Smooth muscle cell (in vitro differentiated cells): ENCODE results near the gene HSPD1. TPM values are rescaled to one million over a fixed set of nuclear protein-coding genes. Genes with fewer than 3 reads are reported as not detected.

ENCODE experiments used
- DNase-seq: peaks from one replicate; lab custom pipeline; 2025; ENCODE audit not compliant: unreplicated experiment; lab: John Stamatoyannopoulos, UW
- H2AFZ ChIP-seq: fragments of 200-600 bp; sonication (generic); 2 replicates; pipeline ENCODE4 v1.6.0; 2016; ENCODE audit warnings: antibody characterized with exemption, low read depth, mild to moderate bottlenecking
- H3F3A ChIP-seq: fragments of 200-600 bp; sonication (generic); 2 replicates; pipeline ENCODE4 v1.6.0; 2017; ENCODE audit warnings: antibody characterized with exemption, low read depth
- H3K27ac ChIP-seq: fragments of 200-600 bp; sonication (generic); 2 replicates; pipeline ENCODE4 v1.5.1; 2016; ENCODE audit warnings: low read depth, mild to moderate bottlenecking
- H3K27me3 ChIP-seq: fragments of 200-600 bp; sonication (generic); 2 replicates; pipeline ENCODE4 v1.6.1; 2016; ENCODE audit warnings: low read depth, mild to moderate bottlenecking
- H3K36me3 ChIP-seq: fragments of 200-600 bp; sonication (generic); 2 replicates; pipeline ENCODE4 v1.5.1; 2016; ENCODE audit warnings: low read depth
- H3K4me1 ChIP-seq: fragments of 200-600 bp; sonication (generic); 2 replicates; pipeline ENCODE4 v1.5.1; 2016; ENCODE audit warnings: low read depth
- H3K4me2 ChIP-seq: fragments of 200-600 bp; sonication (generic); 2 replicates; pipeline ENCODE4 v1.6.0; 2016; ENCODE audit warnings: mild to moderate bottlenecking
- H3K4me3 ChIP-seq: fragments of 200-600 bp; sonication (generic); 2 replicates; pipeline ENCODE4 v1.5.1; 2016; ENCODE audit warnings: mild to moderate bottlenecking
- H3K79me2 ChIP-seq: fragments of 200-600 bp; sonication (generic); 2 replicates; pipeline ENCODE4 v1.6.0; 2016; ENCODE audit warnings: low read depth, mild to moderate bottlenecking
- H3K9ac ChIP-seq: fragments of 200-600 bp; sonication (generic); 2 replicates; pipeline ENCODE4 v1.6.0; 2016; ENCODE audit warnings: low read depth
- H3K9me3 ChIP-seq: fragments of 200-600 bp; sonication (generic); replicated peaks from 2 replicates; pipeline ENCODE4 v1.5.1; 2016; ENCODE audit warnings: low read depth
- H4K20me1 ChIP-seq: fragments of 200-600 bp; sonication (generic); 2 replicates; pipeline ENCODE4 v1.6.0; 2016; ENCODE audit warnings: low read depth
- WGBS: methylation state at CpG from one replicate; pipeline ENCODE4 v1.1.7; 2016; ENCODE audit warnings: low lambda C conversion rate; 5-methylcytosine and 5-hydroxymethylcytosine counted together
- polyA plus RNA-seq: library from polyadenylated mRNA; unstranded; fragments of >200 nt; fragmentation: Nextera tagmentation; extraction: Ambion mirVana; gene quantifications from 2 replicates; pipeline ENCODE4 v1.2.1, GENCODE V29; 2016
- total RNA-seq: library from RNA; depleted of rRNA; stranded (reverse); fragments of >200 nt; gene quantifications from 2 replicates; pipeline ENCODE4 v1.2.3, GENCODE V29; 2014
- TF ChIP-seq, protein P1 (sequence below): fragments of 200-600 bp; sonication (generic); IDR thresholded peaks from 2 replicates; pipeline ENCODE4 v1.5.1; 2017; ENCODE audit warnings: borderline replicate concordance, mild to moderate bottlenecking, antibody characterized with exemption; ENCODE audit not compliant: insufficient read depth, poor library complexity, severe bottlenecking

Gene HSPD1
- total and polyA plus RNA-seq, 2 experiments from 2014 or later: 142 to 145 TPM

DNA sequence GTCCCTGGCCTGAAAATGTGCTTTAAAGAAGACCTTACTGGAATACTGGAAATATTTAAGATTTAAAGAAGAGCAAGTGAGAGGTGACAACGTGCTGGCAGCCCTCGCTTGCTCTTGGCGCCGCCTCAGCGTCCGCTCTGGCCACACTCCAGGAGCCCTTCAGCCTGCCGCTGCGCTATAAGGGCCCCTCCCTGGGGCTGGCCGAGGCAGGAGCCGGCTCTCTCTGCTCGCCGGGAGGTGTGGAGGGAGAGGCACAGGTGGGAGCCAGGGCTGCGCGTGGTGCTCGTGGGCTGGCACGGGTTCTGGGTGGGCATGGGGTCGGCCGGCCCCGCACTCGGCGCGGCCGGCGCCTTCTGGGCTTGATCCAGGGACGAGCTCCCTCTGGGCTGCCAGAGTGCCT lies 49.2 kb downstream of the HSPD1 start:
- Histone ChIP-seq H3K79me2 (peaks cover 17% of the 10 kb centered on the region), H3K9me3 (no peaks in the 10 kb centered on the region), H3F3A (no peaks in the 10 kb centered on the region), H3K4me1 (peaks cover 11% of the 10 kb centered on the region), H3K27ac (no peak overlapping the region), H3K4me3 (no peak overlapping the region), H4K20me1 (peaks cover 17% of the 10 kb centered on the region), H3K36me3 (no peaks in the 10 kb centered on the region), H3K27me3 (no peaks in the 10 kb centered on the region), H3K4me2 (no peak overlapping the region), H3K9ac (no peak overlapping the region), H2AFZ (no peak overlapping the region)
- no peak for DNase-seq
- TF ChIP-seq, protein P1, sequence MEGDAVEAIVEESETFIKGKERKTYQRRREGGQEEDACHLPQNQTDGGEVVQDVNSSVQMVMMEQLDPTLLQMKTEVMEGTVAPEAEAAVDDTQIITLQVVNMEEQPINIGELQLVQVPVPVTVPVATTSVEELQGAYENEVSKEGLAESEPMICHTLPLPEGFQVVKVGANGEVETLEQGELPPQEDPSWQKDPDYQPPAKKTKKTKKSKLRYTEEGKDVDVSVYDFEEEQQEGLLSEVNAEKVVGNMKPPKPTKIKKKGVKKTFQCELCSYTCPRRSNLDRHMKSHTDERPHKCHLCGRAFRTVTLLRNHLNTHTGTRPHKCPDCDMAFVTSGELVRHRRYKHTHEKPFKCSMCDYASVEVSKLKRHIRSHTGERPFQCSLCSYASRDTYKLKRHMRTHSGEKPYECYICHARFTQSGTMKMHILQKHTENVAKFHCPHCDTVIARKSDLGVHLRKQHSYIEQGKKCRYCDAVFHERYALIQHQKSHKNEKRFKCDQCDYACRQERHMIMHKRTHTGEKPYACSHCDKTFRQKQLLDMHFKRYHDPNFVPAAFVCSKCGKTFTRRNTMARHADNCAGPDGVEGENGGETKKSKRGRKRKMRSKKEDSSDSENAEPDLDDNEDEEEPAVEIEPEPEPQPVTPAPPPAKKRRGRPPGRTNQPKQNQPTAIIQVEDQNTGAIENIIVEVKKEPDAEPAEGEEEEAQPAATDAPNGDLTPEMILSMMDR: no peak
- WGBS: 93% methylated on average over 17 of the region's 25 CpGs

DNA sequence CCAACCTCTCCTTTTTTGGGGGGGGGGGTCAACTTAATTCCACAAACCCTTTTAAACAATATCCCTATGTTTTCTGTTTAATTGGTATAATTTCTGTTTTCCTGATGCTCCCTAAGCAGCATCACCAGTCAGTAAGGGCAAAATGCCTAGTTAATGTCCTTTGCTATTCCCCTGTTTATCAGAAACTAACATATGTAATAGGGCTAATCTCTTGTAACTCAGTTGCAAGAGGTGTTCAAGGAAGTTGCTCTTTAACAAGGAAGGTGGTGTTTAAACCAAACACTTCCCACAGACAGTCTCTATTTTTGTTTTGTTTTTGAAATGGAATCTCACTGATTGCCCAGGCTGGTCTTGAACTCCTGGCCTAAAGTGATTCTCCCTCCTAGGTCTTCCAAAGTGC lies 52.8 kb downstream of the HSPD1 start:
- Histone ChIP-seq H3K4me3 (no peak overlapping the region), H3K9ac (no peak overlapping the region), H3K27ac (no peak overlapping the region), H3K9me3 (no peaks in the 10 kb centered on the region), H2AFZ (no peak overlapping the region), H3K4me1 (no peaks in the 10 kb centered on the region), H3F3A (no peaks in the 10 kb centered on the region), H4K20me1 (no peaks in the 10 kb centered on the region), H3K36me3 (no peaks in the 10 kb centered on the region), H3K79me2 (no peaks in the 10 kb centered on the region), H3K4me2 (no peak overlapping the region), H3K27me3 (no peaks in the 10 kb centered on the region)
- TF ChIP-seq, protein P1: no peak
- no peak for DNase-seq

DNA sequence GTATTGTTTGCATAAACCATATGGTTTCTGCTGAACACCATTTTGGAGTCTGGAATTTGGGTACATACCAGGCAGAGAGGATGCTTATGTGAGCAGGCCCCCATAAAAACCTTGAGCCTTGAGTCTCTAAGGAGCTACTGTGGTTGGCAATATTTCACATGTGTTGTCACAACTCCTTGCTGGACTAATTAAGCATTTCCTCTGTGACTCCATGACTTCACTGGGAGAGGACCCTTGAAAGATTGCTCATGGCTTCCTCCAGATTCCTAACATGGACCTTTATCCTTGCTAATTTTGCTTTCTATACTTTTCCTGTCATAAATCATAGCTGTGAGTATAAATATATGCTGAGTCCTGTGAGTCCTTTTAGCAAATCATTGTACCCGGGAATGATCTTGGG lies 53.9 kb downstream of the HSPD1 start:
- no peak overlapping the region for H3K9ac ChIP-seq
- no peaks in the 10 kb centered on the region for H3K36me3 ChIP-seq
- WGBS: 91% methylated on average over 1 of the region's 1 CpG
- H3K4me3 ChIP-seq: no peak overlapping the region
- no peaks in the 10 kb centered on the region for H3K27me3 ChIP-seq
- no peak for DNase-seq
- no peaks in the 10 kb centered on the region for H3K4me1 ChIP-seq
- H3K79me2 ChIP-seq: no peaks in the 10 kb centered on the region
- H3K9me3 ChIP-seq: no peaks in the 10 kb centered on the region
- no peaks in the 10 kb centered on the region for H4K20me1 ChIP-seq
- H3K27ac ChIP-seq: no peak overlapping the region
- no peaks in the 10 kb centered on the region for H3F3A ChIP-seq
- TF ChIP-seq, protein P1: no peak
- no peak overlapping the region for H3K4me2 ChIP-seq
- H2AFZ ChIP-seq: no peak overlapping the region

DNA sequence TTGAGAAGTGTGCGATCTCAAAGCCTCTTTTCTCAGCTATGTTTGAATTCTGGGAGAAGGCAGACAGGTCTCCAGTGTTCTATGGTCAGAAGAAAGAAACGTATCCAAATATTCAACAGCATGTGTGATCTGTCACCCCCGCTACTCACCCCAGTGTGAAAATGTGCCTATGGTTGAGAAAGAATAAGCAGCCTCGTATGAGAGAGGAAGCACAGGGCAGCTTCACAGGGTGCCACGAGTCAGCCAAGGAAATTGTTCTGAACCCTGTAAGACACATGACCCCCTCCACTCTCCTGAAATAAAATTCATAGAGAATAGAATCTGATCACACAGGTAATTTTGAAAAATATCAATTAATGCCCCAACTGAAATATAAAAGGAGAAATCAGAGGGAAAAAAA lies 56.8 kb downstream of the HSPD1 start:
- H3K9me3 ChIP-seq: no peaks in the 10 kb centered on the region
- H3K4me2 ChIP-seq: no peak overlapping the region
- no peaks in the 10 kb centered on the region for H3F3A ChIP-seq
- H3K9ac ChIP-seq: no peak overlapping the region
- H4K20me1 ChIP-seq: no peaks in the 10 kb centered on the region
- no peaks in the 10 kb centered on the region for H3K4me1 ChIP-seq
- no peak overlapping the region for H3K27ac ChIP-seq
- no peaks in the 10 kb centered on the region for H3K79me2 ChIP-seq
- TF ChIP-seq, protein P1: no peak
- no peaks in the 10 kb centered on the region for H3K36me3 ChIP-seq
- DNase-seq: no peak
- H3K4me3 ChIP-seq: no peak overlapping the region
- no peak overlapping the region for H2AFZ ChIP-seq
- 77% methylated on average over 5 of the region's 5 CpGs for WGBS
- no peaks in the 10 kb centered on the region for H3K27me3 ChIP-seq
